NCI-H2029 (cell line): Measurements from ENCODE around the gene SPEM1.

Experiments
- DNase-seq: peaks from one replicate; lab custom pipeline; 2025; lab: John Stamatoyannopoulos, UW

SPEM1 gene

DNA sequence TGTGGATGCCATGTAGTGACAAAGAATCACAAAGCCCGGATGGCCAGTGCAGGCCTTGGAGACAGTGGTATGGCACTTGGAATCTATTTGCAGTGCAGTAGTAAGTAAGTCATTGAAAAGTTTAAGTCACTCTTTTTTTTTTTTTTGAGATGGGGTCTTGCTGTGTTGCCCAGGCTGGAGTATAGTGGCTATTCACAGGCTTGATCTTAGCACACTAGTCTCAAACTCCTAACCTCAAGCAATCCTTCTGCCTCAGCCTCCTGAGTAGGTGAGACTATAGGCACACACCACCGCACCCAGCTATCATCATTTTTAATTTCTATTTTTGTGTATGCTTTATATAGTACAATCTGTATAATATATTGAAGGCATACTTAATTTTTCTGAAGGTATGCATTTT lies 21.5 kb upstream of the SPEM1 start:
- no peak for DNase-seq

DNA sequence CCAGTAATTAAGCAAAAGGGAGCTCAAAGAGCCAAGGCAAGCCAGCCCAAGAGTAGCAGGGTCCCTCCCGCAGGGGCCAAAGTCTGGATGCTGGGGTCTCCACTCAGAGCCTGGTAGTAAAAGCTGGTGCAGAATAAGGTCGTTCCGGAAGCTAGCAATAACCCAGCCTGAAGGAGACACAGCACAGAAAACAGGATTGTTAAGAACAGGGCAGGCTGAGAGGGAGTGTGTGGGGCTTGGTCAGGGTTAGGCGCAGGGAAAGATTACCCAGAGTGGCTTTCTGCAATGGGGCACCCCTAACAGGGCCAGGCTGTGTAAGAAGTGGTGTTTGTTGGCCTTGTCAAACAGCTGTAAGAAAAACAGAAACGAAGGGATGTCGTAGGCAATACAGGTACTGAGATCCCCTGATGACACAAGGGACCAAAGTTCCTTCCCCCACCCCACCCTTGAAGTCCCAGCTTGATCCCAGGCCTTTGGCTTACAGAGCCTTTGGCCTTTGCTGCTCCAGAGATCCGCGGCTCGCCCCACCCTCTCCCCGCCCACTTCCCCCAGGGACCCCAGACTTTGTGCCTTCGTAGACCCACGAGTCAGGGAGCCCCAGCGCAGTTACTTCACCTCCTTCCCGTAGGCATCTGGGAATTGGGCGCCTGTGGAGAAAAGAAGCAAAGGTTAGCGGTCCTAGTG lies 16.9 kb upstream of the SPEM1 start:
- DNase-seq = no peak

DNA sequence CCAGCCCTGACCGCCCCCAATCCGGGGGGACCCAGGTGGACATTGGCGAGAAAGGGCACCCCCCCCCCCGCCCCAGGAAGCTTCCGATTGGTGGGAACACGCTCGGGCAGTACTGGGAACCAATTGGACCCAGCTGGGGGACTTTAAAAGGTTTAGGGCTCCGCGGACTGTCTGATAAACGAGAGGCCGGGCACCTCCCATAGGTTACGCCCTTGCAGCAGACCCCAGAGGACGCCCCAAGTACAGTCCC lies 16.5 kb upstream of the SPEM1 start:
- no peak for DNase-seq

DNA sequence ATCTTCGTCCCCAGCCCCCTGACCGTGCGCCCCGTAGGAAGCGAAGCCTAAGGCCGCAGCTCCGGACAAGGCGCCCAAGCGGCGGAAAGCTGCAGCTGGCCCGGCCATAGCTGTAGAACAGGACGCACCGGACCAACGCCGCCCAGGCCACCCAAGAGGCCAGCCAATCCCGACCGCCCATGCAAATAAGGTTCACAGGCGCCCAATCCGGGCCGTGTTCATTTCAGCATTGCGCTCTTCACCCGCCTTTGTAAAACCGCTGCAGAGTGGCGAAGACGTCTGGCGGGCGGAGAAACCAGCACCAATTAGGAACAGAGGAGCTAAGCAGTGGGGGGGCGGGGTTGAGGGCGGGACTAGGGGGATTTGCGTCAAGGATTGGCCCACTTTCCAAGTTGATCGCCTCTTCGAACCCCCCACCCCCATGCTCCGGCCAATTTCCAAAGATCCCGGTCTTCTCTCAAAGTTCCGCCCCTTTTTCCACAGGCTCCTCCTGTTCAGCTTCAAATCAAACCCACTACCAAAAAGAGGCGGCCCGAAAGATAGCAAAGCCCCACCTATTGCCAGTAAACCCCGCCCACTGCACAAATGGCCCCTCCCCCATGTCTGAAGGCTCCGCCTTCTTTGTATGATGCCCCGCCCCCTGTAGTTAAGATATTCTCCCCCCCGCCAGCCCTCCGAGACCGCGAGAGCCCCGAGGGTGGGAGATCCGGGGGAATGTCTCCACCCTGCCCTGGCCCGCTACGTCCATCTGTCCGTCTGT lies 16.0 kb upstream of the SPEM1 start, which contains the start of gene TMEM256:
TSS of gene TMEM256 (minus strand) at position 121 of the 760 bp plus-strand sequence. CDS start at position 108, 13 bp downstream.
- peak; percentile 89 for DNase-seq

DNA sequence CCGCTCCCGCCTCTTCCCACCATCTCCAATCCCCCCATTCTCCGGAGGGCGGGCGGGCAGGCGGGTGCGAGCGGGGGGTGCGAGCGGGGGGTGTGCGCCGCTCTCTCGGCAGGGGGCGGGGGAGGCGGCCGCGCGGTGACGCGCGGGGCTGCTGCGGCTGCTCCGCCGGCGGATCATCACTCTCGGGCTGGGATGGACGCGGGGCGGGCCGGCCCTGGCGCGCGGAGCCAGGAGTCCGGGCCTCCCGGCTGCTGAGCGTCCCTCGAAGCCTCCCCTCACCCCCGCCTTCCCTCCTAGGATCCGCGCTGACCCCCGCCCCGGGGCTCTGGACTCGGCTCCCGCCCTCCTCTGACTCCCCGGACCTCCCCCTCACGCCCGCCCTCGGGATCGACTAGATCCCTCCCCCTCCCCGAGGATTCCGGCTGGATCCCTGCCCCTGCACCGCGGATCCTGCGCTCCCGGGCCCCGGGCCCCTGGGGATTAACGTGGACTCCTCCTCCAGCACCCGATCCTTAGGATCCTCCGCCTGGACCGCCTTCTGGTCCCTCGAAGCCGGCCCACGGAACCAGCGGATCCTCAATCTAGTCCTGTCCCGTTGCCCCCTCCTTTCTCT lies 15.3 kb upstream of the SPEM1 start:
- no peak for DNase-seq

DNA sequence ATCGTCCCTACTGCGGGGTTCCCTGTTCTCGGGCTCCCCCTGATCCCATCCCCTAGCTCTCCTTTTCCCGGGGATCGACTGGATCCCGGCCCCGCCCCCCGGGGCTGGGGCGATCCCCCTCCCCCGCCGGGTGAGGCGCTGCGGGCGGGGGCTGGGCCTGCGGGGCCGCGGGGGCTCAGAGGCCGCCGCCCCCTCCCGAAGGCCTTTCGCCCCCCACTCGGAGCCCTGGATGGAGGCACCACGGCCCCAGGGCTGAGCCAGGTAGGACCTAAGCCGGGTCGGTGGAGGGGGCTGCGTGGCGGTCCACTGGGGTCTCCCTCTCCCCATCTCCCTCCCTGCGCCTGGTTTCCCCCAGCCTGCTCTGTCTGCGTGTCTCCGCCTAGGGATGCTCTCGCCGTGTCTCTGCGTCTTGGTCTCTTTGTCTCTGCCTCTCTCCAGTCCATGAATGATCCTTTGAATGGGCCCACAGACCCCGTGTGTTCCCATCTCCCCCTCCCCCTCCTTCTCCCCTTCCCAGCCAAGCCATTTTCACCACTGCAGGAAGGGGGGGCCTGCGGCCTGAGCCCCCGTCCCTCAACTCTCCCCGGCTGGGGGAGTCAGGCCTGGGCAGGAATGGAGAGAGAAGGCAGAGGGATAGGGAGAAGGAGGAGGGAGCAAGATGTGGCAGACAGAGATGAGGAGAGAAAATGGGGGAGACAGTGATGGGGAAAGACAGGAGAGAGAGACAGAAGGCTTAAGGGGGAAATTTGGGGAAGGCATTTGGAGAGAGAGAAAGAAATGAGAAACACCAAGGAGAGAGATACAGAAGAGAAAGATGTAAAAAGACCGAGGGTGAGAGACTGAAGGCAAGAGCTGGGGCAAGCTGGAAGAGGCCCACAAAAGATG lies 14.5 kb upstream of the SPEM1 start:
- DNase-seq = no peak

DNA sequence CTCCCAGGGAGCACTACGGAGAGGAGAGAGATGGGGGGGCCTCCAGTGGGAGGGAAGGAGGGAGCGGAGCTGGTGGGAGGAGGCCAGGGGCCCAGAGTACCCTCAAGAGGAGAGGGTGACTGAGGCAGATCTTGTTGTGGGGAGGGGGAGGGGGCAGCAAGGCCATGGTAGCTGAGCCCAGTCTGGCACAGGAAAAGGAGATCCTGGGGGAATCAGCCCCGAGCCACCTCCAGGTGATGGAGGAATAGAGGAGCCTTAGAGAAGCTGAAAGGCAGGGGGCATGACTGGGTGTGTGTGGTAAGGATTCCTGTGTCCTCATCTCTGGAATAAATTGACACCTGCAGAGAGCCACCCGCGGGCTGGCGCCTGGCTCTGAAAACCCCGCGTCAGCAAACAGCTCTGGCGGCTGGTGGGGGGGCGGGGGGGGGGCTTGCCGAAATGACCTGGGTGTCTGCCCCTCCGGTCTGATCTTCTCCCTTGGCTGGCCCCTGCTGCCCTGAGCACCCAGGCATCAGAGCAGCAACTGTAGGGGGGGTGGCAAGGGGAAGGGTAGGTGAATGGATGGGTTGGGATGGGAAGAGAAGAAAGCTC lies 13.8 kb upstream of the SPEM1 start:
- DNase-seq = no peak

DNA sequence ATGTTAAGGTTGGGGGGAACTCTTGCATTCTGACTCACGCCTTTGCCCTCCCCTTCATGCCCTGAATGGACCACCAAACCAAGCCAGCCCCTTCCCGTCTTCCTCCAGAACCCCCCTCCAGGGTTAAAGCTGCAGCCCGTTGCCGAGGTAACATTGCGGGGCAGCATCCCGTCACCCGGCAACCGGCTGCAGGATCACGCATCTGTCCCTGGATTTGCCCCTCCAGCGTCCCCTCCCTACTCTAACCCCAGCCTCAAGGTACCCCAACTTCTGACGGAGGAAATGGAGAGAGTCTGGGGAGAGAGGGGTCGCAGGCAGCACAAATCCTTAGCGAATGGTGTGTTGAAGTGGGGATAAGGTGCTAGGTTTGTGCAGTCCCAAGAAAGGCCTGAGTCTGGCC lies 13.0 kb upstream of the SPEM1 start:
- no peak for DNase-seq

DNA sequence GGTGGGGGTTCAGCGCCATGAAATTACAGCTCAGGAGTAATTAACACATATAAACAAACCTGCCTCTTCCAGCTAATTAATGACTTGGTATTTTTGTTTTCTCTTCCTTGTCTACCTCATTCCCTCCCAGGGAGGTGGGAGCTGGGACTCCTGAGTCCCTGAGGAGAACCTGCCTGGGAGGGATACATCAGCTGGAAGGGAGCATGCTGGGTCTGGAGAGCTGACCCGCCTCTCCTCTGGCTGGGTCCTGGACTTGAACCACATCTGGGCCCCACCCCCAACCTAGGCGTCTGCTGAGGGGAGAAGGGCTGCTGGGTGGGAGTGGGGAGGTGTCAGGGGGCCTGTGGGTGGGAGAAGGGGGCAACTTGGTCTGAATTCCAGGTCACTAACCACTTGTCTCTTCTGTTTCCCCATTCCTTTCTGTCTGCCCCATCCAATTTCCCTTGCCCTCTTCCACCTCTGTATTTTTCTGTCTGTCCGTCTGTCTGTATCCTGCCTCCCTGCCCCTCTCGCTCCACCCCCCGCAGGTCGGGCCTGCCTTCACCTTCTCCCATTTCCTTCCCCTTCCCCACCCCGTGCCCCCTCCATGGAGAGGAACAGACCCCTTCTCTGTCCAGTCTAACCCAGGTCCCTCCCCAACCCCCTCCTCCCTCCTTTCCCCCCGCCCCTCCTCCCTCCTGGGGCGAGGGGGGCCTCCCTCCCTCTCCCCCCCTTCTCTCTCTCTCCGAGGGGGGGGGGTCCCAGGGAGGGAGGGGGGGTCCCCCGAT lies 12.5 kb upstream of the SPEM1 start, which contains the start of gene NLGN2:
TSS of gene NLGN2 (plus strand) at position 361 of the 767 bp plus-strand sequence. CDS start 411 bp downstream, outside the sequence.
- DNase-seq = no peak

DNA sequence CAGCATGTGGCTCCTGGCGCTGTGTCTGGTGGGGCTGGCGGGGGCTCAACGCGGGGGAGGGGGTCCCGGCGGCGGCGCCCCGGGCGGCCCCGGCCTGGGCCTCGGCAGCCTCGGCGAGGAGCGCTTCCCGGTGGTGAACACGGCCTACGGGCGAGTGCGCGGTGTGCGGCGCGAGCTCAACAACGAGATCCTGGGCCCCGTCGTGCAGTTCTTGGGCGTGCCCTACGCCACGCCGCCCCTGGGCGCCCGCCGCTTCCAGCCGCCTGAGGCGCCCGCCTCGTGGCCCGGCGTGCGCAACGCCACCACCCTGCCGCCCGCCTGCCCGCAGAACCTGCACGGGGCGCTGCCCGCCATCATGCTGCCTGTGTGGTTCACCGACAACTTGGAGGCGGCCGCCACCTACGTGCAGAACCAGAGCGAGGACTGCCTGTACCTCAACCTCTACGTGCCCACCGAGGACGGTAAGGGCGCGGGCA lies 11.8 kb upstream of the SPEM1 start:
- no peak for DNase-seq

DNA sequence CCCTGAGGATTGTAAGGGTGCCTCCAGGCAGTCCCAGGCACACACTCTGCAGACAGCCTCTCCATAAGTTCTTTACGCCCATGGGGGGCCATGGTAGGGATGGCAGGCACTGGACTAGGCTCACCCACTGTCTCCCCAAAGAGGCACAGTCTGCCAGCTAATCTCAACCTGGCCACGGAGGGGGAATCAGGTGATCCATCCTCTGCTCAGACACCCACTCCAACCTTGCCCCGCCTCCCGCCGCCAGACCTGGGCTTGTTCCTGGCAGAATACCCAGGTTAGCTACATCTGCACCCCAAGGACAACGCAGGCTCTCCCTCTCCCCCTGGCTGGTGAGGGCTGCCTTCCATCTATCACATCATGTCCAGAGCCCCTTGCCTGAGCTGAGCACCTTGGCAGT lies 11.3 kb upstream of the SPEM1 start:
- no peak for DNase-seq

DNA sequence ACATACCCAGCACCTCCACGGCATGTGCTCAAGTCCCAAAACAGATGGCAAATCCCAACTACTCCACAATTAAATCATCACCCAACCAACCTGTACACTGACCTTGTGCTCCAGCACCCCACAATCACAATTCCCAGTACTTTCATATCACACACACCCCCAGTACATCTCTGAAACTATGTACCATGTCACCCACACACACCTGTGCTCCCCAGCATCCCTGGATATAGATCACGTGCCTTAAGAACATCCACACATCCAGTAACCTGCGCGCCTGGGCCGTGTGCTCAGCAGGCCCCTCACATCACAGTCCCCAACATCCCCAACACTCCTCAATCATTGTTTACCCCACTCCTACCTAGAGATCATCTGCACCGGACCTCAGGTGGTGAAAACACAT lies 10.4 kb upstream of the SPEM1 start:
- DNase-seq = no peak

DNA sequence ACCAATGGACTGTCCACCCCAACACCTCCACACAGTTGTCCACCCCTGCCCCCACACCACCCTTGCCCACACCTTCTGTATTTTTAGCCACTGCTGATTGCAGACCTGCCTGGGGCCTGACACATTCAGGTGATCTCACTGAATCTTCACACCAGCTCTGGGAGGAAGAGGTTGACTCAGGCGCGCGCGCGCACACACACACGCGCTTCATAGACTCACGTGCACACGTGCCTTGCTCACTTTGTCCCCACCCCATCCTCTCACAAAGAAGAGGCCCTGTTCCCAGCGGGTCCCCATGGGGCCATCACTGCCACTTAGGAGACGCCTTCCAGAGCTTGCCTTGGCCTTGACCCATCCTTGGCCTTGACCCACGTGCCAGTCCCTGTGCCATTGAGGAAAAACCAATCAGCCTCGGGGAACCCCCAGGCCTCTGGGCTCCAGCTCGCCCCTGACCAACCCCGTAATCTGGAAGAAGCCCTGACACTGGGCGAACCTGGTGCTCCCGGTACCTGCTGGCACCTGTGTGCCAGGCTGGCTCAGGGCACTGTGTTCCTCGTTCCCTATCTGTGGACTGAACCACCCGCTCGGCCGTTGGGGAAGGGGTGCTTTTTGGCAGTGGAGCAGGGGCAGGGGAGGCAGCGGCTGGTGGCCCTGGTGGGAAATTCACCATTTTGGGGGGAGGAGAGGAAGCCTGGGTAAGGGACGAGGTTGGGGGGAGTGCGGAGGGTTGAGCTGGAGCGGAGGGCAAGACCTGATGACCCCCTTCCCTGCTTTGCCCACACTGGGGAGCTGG lies 9.3 kb upstream of the SPEM1 start:
- no peak for DNase-seq

DNA sequence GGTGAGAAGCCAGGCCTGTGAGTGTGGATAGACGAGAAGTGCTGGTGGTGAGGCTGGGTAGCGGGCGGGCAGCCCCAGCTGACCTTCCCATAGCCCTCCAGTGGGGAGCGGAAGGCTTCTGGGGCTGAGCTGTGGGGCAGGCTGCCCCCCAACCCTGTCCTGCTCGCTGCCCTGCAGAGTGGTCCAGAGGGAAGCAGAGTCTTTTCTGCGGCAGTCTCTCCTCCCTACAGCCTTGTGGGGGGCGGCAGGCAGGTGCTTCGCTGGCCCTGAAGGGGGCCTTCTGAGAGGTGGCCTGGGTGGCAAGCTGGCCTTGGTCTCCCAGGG lies 8.7 kb upstream of the SPEM1 start:
- DNase-seq = no peak

DNA sequence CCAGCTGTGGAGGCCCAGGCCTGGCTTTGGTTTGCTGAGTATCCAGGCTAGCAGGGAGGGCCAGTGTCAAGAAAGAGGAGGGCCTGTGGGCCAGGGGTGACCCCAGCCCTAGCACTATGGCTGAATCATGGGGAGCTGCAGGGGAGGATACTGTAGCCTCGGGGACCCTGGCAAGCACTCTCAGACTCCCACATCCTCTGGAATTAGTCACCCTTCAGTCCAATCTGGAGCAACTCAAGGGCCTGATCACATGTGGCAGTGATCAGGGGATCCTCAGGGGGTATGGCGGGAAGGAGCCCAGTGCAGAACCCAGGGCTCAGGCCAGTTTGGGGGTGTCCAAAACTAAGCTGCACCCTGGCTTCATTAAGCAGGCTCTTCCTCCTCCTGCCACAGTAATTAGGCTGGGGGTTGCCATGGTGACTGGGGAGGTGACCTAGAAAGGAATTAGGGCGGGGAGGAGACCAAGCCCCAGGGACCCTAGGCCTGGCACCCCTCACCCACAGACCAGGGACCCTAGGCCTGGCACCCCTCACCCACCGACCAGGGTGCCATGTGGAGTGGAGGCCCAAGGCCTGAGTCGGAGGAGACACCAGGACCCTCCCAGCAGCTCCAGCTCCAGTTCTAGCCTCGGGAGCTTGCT lies 6.7 kb upstream of the SPEM1 start:
- no peak for DNase-seq

DNA sequence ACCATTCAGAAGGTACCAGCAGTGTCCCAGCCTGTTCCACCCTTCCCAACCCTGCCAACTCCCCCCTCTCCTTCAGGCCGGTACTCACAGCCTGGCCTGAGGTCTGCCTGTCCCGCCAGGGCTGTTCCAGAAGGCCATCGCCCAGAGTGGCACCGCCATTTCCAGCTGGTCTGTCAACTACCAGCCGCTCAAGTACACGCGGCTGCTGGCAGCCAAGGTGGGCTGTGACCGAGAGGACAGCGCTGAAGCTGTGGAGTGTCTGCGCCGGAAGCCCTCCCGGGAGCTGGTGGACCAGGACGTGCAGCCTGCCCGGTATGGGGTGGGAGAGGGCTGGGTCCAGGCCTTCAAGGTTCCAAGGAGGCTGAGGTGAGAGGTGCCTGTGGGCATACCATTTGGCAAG lies 5.3 kb upstream of the SPEM1 start:
- DNase-seq = no peak

DNA sequence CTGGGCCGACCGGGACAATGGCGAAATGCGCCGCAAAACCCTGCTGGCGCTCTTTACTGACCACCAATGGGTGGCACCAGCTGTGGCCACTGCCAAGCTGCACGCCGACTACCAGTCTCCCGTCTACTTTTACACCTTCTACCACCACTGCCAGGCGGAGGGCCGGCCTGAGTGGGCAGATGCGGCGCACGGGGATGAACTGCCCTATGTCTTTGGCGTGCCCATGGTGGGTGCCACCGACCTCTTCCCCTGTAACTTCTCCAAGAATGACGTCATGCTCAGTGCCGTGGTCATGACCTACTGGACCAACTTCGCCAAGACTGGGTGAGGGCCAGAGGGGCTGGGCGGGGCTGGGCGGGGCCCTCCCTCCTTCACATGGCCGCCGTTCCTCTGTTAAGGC lies 4.3 kb upstream of the SPEM1 start:
- no peak for DNase-seq

DNA sequence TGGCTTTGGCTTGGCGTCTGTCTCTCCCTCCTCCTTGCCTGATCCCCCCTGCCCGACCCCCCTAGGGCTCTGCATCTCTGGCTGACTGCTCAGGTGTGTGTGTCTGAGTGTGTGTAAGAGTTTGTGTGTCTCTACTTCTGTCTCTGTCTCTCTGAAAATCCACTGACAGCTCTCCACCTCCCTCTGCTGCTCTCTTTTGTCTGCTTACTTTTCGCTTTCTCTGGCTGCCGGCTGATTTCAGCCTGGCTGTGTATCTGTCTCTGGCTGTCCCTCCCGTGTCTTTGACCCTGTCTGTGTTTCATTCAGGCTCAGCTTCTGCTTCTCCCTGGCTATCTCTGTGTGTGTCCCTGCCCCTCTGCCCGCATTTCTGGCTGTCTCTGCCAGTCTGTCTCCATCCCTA lies 3.8 kb upstream of the SPEM1 start:
- DNase-seq = no peak

DNA sequence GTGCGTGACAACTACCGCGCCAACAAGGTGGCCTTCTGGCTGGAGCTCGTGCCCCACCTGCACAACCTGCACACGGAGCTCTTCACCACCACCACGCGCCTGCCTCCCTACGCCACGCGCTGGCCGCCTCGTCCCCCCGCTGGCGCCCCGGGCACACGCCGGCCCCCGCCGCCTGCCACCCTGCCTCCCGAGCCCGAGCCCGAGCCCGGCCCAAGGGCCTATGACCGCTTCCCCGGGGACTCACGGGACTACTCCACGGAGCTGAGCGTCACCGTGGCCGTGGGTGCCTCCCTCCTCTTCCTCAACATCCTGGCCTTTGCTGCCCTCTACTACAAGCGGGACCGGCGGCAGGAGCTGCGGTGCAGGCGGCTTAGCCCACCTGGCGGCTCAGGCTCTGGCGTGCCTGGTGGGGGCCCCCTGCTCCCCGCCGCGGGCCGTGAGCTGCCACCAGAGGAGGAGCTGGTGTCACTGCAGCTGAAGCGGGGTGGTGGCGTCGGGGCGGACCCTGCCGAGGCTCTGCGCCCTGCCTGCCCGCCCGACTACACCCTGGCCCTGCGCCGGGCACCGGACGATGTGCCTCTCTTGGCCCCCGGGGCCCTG lies 3.0 kb upstream of the SPEM1 start:
- DNase-seq = no peak
